ENCODE data around the gene CTSW. TPM values are rescaled to one million over a fixed set of nuclear protein-coding genes. Genes with fewer than 3 reads are reported as not detected.

CTSW gene
- total RNA-seq, 1 experiment from 2014 or later: not detected

DNA sequence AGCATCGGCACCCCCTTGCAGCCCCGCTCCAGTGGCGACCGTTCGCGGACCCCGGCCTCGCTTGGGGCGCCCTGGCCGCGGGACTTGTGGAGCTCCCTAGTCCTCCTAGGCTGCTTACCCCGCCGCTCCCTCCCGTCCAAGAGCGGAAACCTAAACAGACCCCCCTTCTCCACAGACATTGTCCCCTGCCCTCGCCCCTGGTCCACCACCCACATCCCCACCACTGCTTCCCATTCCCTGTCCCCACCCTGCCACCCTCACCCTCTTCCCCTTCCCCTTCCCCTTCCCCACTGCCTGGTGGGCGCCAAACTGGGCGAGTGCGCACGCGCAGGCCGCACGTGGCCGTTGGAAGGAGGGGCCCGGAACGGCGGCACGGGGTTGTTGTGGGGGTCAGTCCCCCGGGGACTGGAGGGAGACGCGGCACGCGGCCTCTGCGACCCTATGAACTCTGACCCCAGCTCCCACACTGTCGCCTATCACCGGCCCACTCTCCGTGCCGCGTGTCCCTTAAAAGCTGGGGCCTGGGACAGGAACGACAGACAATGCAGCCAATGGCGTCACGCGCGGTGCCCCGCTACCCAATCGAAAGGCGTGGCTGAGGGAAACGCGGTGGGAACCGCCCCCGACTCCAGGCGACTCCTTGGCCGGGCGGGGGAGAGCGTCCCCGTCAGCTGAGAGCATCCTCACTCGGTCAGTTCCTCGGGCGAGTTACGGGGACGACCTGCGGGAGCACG is 46.2 kb upstream of the CTSW start, which contains the start of gene SNX32 (continued):
- TF ChIP-seq, protein P1, sequence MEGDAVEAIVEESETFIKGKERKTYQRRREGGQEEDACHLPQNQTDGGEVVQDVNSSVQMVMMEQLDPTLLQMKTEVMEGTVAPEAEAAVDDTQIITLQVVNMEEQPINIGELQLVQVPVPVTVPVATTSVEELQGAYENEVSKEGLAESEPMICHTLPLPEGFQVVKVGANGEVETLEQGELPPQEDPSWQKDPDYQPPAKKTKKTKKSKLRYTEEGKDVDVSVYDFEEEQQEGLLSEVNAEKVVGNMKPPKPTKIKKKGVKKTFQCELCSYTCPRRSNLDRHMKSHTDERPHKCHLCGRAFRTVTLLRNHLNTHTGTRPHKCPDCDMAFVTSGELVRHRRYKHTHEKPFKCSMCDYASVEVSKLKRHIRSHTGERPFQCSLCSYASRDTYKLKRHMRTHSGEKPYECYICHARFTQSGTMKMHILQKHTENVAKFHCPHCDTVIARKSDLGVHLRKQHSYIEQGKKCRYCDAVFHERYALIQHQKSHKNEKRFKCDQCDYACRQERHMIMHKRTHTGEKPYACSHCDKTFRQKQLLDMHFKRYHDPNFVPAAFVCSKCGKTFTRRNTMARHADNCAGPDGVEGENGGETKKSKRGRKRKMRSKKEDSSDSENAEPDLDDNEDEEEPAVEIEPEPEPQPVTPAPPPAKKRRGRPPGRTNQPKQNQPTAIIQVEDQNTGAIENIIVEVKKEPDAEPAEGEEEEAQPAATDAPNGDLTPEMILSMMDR (IDR thresholded peaks at IDR 0.05): no peak
- TF ChIP-seq, protein P2, sequence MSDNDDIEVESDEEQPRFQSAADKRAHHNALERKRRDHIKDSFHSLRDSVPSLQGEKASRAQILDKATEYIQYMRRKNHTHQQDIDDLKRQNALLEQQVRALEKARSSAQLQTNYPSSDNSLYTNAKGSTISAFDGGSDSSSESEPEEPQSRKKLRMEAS (CRISPR knock-in tag; IDR thresholded peaks at IDR 0.05): peak; percentile 99
- TF ChIP-seq JUN (CRISPR knock-in tag; IDR thresholded peaks at IDR 0.05): no peak
- TF ChIP-seq NR3C1 (CRISPR knock-in tag; conservative IDR thresholded peaks at IDR 0.05; ENCODE audit: low read depth): 0 out of 2 replicates have a peak, but pooled peaks have one; percentile 87
- TF ChIP-seq, protein P3, sequence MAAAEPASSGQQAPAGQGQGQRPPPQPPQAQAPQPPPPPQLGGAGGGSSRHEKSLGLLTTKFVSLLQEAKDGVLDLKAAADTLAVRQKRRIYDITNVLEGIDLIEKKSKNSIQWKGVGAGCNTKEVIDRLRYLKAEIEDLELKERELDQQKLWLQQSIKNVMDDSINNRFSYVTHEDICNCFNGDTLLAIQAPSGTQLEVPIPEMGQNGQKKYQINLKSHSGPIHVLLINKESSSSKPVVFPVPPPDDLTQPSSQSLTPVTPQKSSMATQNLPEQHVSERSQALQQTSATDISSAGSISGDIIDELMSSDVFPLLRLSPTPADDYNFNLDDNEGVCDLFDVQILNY (CRISPR knock-in tag; IDR thresholded peaks at IDR 0.05): peak; percentile 47; the same call in 1 of the 2 replicates
- no peak for TF ChIP-seq JAZF1 (CRISPR knock-in tag; IDR thresholded peaks at IDR 0.05)
- no peak for TF ChIP-seq E2F4 (CRISPR knock-in tag; IDR thresholded peaks at IDR 0.05; ENCODE audit: borderline replicate concordance, low read depth)
- no peak for TF ChIP-seq TCF7 (CRISPR knock-in tag; IDR thresholded peaks at IDR 0.05; ENCODE audit: low read depth)
- TF ChIP-seq ZNF423 (CRISPR knock-in tag; IDR thresholded peaks at IDR 0.05): no peak
- no peak for TF ChIP-seq ATF6 (CRISPR knock-in tag; IDR thresholded peaks at IDR 0.05)
- peak; percentile 55; the same call in 1 of the 2 replicates for TF ChIP-seq ZNF138 (CRISPR knock-in tag; conservative IDR thresholded peaks at IDR 0.05)
- TF ChIP-seq RORB (CRISPR knock-in tag; IDR thresholded peaks at IDR 0.05): no peak
- TF ChIP-seq ZNF232 (CRISPR knock-in tag; IDR thresholded peaks at IDR 0.05): peak; percentile 68; the same call in 1 of the 2 replicates
- TF ChIP-seq TEAD4 (CRISPR knock-in tag; IDR thresholded peaks at IDR 0.05): no peak; the same call in 1 of the 2 replicates
- TF ChIP-seq, protein P4, sequence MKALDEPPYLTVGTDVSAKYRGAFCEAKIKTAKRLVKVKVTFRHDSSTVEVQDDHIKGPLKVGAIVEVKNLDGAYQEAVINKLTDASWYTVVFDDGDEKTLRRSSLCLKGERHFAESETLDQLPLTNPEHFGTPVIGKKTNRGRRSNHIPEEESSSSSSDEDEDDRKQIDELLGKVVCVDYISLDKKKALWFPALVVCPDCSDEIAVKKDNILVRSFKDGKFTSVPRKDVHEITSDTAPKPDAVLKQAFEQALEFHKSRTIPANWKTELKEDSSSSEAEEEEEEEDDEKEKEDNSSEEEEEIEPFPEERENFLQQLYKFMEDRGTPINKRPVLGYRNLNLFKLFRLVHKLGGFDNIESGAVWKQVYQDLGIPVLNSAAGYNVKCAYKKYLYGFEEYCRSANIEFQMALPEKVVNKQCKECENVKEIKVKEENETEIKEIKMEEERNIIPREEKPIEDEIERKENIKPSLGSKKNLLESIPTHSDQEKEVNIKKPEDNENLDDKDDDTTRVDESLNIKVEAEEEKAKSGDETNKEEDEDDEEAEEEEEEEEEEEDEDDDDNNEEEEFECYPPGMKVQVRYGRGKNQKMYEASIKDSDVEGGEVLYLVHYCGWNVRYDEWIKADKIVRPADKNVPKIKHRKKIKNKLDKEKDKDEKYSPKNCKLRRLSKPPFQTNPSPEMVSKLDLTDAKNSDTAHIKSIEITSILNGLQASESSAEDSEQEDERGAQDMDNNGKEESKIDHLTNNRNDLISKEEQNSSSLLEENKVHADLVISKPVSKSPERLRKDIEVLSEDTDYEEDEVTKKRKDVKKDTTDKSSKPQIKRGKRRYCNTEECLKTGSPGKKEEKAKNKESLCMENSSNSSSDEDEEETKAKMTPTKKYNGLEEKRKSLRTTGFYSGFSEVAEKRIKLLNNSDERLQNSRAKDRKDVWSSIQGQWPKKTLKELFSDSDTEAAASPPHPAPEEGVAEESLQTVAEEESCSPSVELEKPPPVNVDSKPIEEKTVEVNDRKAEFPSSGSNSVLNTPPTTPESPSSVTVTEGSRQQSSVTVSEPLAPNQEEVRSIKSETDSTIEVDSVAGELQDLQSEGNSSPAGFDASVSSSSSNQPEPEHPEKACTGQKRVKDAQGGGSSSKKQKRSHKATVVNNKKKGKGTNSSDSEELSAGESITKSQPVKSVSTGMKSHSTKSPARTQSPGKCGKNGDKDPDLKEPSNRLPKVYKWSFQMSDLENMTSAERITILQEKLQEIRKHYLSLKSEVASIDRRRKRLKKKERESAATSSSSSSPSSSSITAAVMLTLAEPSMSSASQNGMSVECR (CRISPR knock-in tag; IDR thresholded peaks at IDR 0.05; ENCODE audit: borderline replicate concordance): peak; percentile 45; the same call in 1 of the 2 replicates
- peak; percentile 93; the same call in 1 of the 2 replicates for TF ChIP-seq FOXP1 (CRISPR knock-in tag; IDR thresholded peaks at IDR 0.05; ENCODE audit: borderline replicate concordance)
- no peak; the same call in 1 of the 2 replicates for TF ChIP-seq STAT6 (CRISPR knock-in tag; conservative IDR thresholded peaks at IDR 0.05; ENCODE audit: low read depth)
- TF ChIP-seq GTF2I (CRISPR knock-in tag; conservative IDR thresholded peaks at IDR 0.05): no peak
- TF ChIP-seq OVOL2 (CRISPR knock-in tag; IDR thresholded peaks at IDR 0.05; ENCODE audit: borderline replicate concordance): no peak
- no peak for TF ChIP-seq IRF2 (CRISPR knock-in tag; IDR thresholded peaks at IDR 0.05; ENCODE audit: borderline replicate concordance, low read depth)
- no peak for TF ChIP-seq CREB1 (CRISPR knock-in tag; IDR thresholded peaks at IDR 0.05)
- TF ChIP-seq ZNF416 (CRISPR knock-in tag; IDR thresholded peaks at IDR 0.05): no peak
- TF ChIP-seq IRF1 (CRISPR knock-in tag; IDR thresholded peaks at IDR 0.05): peak; percentile 84
- TF ChIP-seq ZBTB21 (CRISPR knock-in tag; IDR thresholded peaks at IDR 0.05; ENCODE audit: borderline replicate concordance): peak; percentile 72
- 0 out of 2 replicates have a peak, but pooled peaks have one; percentile 52 for TF ChIP-seq CBFB (CRISPR knock-in tag; IDR thresholded peaks at IDR 0.05; ENCODE audit: low read depth)
